Activated CD4-positive, alpha-beta T cell treated with anti-CD3 and anti-CD28 coated beads, Interleukin-2, amount 50 U/mL, for 48 hours (primary cell): Measurements from ENCODE around the gene NIT1.

Experiments used
- DNase-seq, 2 experiments: peaks; one replicate each; pipeline ENCODE4 v3.0.0-alpha.2; 2020

NIT1 gene

GRCh38 chr1:161158316-161159010 lies 40.6 kb downstream of the NIT1 start:
- no peak for DNase-seq

DNA sequence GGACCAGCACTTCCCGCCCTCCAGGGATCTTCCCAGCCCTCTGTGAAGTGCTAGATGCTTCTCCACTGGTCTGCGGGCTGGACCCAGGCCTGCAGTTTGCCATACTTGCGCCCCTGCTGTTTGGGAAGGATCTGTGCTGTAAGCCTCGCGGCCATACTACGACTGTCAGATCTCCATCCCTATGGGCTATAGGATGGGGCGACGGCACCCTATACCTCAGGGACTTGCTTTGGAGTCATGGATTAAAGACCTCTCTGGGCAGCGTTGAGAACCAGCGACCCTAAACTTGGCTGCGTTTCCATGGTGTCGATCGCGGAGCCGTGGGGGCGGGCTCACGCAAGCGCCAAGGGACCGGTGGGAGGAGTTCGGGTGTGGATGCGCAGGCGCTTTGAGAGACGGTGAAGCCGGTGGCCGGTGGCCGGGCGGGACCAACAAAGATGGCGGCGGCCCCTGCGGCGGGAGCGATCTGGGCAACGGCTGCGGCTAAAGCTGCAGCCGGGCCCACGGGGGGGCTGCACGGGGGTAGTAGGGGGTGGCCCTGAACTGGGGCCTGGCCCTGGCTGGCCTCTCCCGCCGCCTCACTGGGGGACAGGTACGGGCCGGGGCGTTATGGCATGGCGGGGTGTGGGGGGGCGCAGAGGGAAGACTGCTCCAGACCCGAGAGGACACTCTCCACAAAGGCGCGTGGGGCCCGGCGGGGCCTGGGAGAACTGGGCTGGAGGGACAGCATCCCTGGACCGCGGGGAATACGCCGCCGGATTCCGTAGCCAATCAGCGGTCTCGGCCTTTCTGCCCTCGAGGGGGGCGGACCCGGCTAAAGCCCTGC lies 41.4 kb downstream of the NIT1 start, which contains the start of gene USP21:
TSS of gene USP21 (plus strand) at position 414 of the 826 bp plus-strand sequence. CDS start 1,141 bp downstream, outside the sequence.
- peak; percentile 92 to 93 for DNase-seq

DNA sequence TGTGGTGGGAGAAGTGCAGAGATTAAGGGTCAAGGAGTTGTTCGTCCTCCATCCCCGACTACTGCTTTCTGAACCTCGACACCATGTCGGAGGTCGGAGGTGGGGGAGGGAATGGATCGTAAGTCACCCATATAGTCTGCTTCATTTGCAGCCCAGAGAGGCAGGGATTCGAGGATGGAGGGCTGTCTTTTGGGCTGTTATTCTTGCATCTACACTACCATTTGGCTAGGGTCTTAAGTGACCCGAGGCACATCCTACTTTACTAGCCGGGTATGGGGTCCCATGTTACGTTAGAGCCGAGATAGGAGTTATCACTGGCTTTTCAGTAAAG lies 42.0 kb downstream of the NIT1 start:
- no peak for DNase-seq

- no peak for DNase-seq
Observed at GRCh38 chr1:161160671-161161145, 42.8 kb downstream of the NIT1 start.

- DNase-seq: no peak
Observed at GRCh38 chr1:161161652-161162051, 43.7 kb downstream of the NIT1 start.

GRCh38 chr1:161162052-161162451 lies 44.1 kb downstream of the NIT1 start:
- DNase-seq: no peak

- no peak for DNase-seq
Observed at GRCh38 chr1:161162806-161163205, 44.9 kb downstream of the NIT1 start.

GRCh38 chr1:161163793-161164192 lies 45.9 kb downstream of the NIT1 start:
- DNase-seq: no peak

DNA sequence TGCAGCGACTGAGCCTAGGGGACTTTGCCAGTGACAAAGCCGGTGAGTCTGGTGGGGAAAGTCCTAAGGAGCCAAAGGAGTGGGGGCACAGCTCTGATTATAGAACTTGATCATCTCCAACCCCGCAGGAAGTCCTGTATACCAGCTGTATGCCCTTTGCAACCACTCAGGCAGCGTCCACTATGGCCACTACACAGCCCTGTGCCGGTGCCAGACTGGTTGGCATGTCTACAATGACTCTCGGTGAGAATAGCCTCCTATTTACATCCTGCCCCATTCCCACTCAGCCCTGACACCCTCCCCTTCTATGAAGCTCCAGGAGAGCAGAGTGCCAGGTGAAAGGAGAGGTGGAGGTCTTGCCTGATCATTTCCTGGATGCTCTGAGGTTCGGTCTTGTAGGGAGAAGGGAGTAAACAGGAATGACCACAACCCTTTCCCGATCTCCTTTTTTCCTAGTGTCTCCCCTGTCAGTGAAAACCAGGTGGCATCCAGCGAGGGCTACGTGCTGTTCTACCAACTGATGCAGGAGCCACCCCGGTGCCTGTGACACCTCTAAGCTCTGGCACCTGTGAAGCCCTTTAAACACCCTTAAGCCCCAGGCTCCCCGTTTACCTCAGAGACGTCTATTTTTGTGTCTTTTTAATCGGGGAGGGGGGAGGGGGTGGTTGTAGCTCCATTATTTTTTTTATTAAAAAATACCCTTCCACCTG lies 47.2 kb downstream of the NIT1 start:
- no peak for DNase-seq

DNA sequence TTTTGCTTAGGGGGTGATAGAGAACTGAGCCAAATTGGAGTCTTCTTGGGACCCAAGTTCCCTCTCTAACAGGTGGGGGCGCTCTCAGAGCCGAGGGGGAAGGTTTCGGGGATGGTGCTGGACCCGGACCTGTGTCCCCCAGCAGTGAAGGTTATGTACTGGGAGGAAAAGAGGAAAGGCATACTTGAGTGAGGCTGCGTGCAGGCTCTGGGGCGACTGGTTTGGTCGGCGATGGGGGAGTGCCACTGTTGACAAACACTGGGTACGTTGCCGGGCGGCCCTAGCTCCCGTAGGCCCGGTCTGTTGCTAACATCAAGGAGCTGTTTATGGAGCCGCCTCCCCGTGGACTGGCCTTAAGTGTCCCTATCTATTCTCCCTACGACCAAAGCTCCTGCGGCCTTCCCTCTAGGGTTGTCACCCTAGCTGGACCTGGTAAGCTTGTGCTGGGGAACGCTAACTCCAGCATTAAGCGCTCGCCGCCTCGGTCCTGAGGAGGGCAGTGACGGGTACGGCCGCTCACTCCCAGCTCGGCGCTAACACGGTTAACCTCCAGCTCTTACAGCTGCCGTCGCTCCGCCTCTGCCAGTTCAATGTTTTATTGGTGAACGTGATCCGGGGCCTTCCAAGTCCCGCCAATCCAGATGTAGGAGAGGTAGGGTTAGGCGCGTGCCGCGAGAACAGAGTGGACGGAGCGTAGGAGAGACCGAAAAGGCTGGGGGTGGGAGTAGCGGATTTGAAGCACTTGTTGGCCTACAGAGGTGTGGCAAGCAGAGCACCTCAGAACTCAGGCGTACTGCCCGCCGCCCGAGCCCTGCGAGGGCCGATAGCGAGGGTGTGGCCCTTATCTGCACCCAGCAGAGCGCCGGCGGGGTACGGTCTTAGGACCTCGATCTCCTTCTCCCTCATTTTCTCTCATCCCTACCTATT lies 48.1 kb downstream of the NIT1 start, which contains the start of gene PPOX:
TSS of gene PPOX (plus strand) at position 685 of the 927 bp plus-strand sequence. CDS start 422 bp downstream, outside the sequence.
- DNase-seq: peak; percentile 91 to 95

- DNase-seq: peak in 1 of 2 experiments; percentile 25
Observed at GRCh38 chr1:161166669-161167548, 49.0 kb downstream of the NIT1 start.

DNA sequence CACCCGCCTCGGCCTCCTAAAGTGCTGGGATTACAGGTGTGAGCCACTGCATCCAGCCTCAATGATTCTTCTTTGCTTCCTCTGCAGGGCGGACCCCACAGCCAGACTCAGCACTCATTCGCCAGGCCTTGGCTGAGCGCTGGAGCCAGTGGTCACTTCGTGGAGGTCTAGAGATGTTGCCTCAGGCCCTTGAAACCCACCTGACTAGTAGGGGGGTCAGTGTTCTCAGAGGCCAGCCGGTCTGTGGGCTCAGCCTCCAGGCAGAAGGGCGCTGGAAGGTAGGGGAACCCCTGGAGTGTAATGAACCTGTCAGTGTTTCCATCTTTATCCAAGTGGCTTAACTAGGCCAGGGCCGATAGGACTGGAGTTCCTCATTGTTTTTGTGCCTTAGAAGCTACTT lies 51.0 kb downstream of the NIT1 start:
- no peak for DNase-seq
